ENCODE data around the gene NFU1. TPM values are rescaled to one million over a fixed set of nuclear protein-coding genes. Genes with fewer than 3 reads are reported as not detected.
A peak's percentile ranks its signal among the peaks of the same experiment; 100 is the strongest.

Gene NFU1
- total RNA-seq, 2 donors from 2014 or later, result 15.4 to 32.3 TPM

GRCh38 chr2:69387770-69388481 is 49.3 kb downstream of the NFU1 start:
- H3K4me3 Mint-ChIP-seq, result peak overlapping the region; percentile 87
- H3K27ac Mint-ChIP-seq, result peak overlapping the region; percentile 86
- H3K4me1 Mint-ChIP-seq, result peaks cover 8% of the 10 kb centered on the region
- H3K36me3 Mint-ChIP-seq (ENCODE audit: low read depth), result no peaks in the 10 kb centered on the region
- no peaks in the 10 kb centered on the region for H3K9me3 Mint-ChIP-seq
- no peaks in the 10 kb centered on the region for H3K27me3 Mint-ChIP-seq
- no peak for ATAC-seq (replicated peaks)

DNA sequence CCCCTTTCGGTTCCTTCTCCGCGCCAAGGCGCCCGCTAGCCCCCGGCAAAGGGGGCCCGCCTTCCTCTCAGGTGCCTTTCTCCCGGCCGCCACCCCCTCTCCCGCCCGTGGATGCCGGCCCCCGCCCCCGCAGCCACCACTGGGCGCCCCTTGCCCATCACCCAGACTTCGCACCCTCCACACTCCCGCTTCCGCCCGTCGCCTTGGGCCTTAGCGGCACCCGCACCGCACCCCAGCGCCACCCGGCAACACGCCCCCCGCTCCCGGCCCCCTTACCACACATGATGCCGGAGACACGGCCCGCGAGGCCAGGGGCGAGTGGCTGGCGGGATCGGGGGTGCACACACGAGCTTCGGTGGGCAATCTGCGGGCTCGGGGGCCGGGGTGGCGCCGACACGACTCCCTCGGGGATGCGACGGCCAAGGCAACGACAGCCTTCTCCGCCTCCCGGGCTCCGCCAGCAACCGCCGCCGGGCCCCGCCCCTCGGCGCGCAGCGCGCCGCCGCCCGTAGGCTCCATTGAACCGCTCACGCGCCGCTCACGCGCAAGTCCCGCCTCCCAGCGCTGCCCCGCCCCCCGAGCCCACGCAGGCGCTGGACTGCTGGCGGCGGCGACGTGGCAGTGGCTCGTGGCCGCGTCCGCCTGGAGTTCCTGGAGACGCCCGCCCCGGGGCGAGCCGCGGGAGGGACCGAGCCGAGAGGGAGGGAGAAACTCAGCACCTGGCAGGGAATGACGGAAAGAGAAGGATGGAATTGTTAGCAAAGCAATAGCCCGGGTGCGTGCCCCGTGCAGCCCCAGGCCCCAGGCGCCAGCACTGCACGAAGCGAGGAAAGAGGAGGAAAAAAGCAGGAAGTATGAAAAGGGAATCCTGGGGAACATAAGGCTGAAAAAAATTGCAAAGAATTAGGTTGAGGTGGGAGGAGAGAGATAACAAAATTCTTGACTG is 50.2 kb downstream of the NFU1 start, which contains the start of gene GFPT1:
Gene GFPT1 (minus strand): TSS at position 439 of the 946 bp plus-strand sequence. CDS start 156 bp downstream, at position 283.
- Mint-ChIP-seq H3K27me3 (no peaks in the 10 kb centered on the region), H3K9me3 (no peaks in the 10 kb centered on the region), H3K4me1 (peaks cover 15% of the 10 kb centered on the region), H3K4me3 (peak within 1 kb of the TSS; percentile 87), H3K27ac (peak within 1 kb of the TSS; percentile 86), H3K36me3 (ENCODE audit: low read depth) (peaks cover 6% of the 10 kb centered on the region)
- peak; percentile 97 for ATAC-seq (replicated peaks)

DNA sequence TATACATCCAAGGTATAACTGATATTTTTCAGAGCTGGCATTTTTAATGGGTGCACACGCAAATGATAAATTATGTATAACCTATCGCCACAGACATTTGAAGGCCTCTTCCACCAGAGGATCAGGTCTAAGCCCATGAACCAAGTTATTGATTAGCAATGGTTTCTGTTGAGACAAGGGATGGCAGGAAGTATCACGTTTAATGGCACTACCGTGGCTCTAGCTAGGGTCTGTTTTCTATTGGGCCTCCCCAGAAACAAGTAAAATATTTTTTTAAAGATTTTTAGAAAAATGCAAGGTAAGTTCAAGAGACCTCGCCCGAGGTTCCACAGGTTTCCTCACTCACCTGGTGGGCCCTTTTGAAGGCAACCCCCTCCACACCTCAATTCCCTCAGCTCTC is 50.9 kb downstream of the NFU1 start:
- Mint-ChIP-seq H3K27ac (peak overlapping the region; percentile 86), H3K27me3 (no peaks in the 10 kb centered on the region), H3K9me3 (no peaks in the 10 kb centered on the region), H3K36me3 (ENCODE audit: low read depth) (peaks cover 9% of the 10 kb centered on the region), H3K4me1 (peaks cover 18% of the 10 kb centered on the region), H3K4me3 (peak overlapping the region; percentile 87)
- no peak for ATAC-seq (replicated peaks)

- Mint-ChIP-seq H3K27me3 (no peaks in the 10 kb centered on the region), H3K4me1 (peaks cover 22% of the 10 kb centered on the region)
These were observed 51.6 kb downstream of the NFU1 start for GRCh38 chr2:69385443-69386151.

DNA sequence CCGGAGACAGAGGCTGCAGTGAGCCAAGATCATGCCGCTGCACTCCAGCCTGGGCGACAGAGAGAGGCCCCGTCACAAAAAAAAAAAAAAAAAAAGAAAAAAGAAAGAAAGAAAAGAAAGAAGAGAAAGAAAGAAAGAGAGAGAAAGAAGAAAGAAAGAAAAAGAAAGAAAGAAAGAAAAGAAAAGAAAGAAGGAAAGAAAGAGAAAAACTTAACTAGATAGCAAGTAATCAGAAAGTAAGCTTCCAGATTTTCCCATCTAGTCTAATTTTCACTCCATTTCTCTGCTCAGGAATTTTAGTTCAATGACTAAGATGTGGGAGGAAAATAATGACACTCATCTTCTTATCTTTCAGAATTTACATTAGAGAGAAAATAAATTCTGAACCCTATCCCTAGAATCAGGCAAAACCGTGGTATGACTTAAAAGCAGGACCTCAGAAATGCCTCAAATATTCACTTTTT is 52.6 kb downstream of the NFU1 start:
- no peak for ATAC-seq (replicated peaks)
- Mint-ChIP-seq H3K27ac (no peak overlapping the region), H3K4me1 (peaks cover 26% of the 10 kb centered on the region), H3K4me3 (no peak overlapping the region), H3K9me3 (no peaks in the 10 kb centered on the region), H3K36me3 (ENCODE audit: low read depth) (peaks cover 12% of the 10 kb centered on the region), H3K27me3 (no peaks in the 10 kb centered on the region)

More at GRCh38 chr2:69385443-69386151, 51.6 kb downstream of the NFU1 start:
- H3K27ac Mint-ChIP-seq, result peak overlapping the region; percentile 86
- peak overlapping the region; percentile 87 for H3K4me3 Mint-ChIP-seq
- peaks cover 12% of the 10 kb centered on the region for H3K36me3 Mint-ChIP-seq (ENCODE audit: low read depth)
- no peaks in the 10 kb centered on the region for H3K9me3 Mint-ChIP-seq
- ATAC-seq (replicated peaks), result no peak

DNA sequence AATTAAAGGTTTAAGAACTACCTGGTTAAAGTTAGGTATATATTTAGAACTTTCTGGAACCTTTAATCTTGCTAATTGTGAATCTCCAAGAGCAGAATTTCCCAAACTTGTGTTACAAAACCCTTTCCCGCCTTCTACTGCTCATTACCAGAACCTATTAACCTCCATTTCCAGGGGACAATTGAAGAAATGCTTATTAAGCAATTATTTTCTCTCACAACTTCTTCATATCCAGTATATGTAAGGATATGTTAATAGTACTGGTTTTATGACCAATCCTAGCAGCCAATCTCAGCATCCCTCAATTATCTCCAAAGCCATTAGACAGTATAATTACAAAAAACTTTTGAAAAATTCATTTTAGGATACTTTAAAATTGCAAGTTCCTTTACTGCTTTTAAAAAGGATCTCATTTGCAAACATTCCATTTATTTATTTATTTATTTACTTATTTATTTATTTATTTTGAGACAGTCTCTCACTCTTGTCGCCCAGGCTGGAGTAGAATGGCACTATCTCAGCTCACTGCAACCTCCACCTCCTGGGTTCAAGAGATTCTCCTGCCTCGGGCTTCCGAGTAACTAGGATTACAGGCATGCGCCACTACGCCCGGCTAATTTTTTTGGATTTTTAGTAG is 53.9 kb downstream of the NFU1 start:
- H3K27ac Mint-ChIP-seq, result no peak overlapping the region
- no peak for ATAC-seq (replicated peaks)
- H3K36me3 Mint-ChIP-seq (ENCODE audit: low read depth), result peaks cover 12% of the 10 kb centered on the region
- H3K4me1 Mint-ChIP-seq, result peaks cover 25% of the 10 kb centered on the region
- H3K9me3 Mint-ChIP-seq, result no peaks in the 10 kb centered on the region
- no peaks in the 10 kb centered on the region for H3K27me3 Mint-ChIP-seq
- no peak overlapping the region for H3K4me3 Mint-ChIP-seq

- Mint-ChIP-seq H3K36me3 (ENCODE audit: low read depth) (peaks cover 12% of the 10 kb centered on the region), H3K27me3 (no peaks in the 10 kb centered on the region), H3K4me3 (peak overlapping the region; percentile 1), H3K4me1 (peaks cover 18% of the 10 kb centered on the region), H3K27ac (peak overlapping the region; percentile 1), H3K9me3 (no peaks in the 10 kb centered on the region)
- no peak for ATAC-seq (replicated peaks)
These were observed 54.7 kb downstream of the NFU1 start for GRCh38 chr2:69382547-69382946.

DNA sequence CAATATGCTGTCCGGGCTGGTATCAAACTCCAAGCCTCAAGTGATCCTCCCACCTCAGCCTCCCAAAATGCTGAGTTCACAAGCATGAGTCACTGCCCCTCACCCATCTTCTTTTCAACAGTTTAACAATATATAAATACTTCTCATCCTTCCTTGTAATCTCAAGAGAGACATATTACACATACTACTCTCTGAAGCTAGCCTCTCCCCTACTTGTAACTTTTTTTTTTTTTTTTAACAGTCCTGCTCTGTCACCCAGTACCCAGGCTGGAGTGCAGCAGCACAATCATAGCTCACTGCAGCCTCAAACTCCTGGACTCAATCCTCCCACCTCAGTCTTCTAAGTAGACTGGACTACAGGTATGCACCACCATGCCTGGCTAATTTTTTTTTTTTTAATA is 55.9 kb downstream of the NFU1 start:
- H3K36me3 Mint-ChIP-seq (ENCODE audit: low read depth), result peaks cover 12% of the 10 kb centered on the region
- peak overlapping the region; percentile 54 for H3K27ac Mint-ChIP-seq
- no peaks in the 10 kb centered on the region for H3K9me3 Mint-ChIP-seq
- ATAC-seq (replicated peaks), result peak; percentile 85
- H3K27me3 Mint-ChIP-seq, result no peaks in the 10 kb centered on the region
- peak overlapping the region; percentile 2 for H3K4me3 Mint-ChIP-seq
- peaks cover 18% of the 10 kb centered on the region for H3K4me1 Mint-ChIP-seq

GRCh38 chr2:69380072-69380917 is 56.9 kb downstream of the NFU1 start:
- H3K27ac Mint-ChIP-seq, result no peak overlapping the region
- H3K9me3 Mint-ChIP-seq, result no peaks in the 10 kb centered on the region

DNA sequence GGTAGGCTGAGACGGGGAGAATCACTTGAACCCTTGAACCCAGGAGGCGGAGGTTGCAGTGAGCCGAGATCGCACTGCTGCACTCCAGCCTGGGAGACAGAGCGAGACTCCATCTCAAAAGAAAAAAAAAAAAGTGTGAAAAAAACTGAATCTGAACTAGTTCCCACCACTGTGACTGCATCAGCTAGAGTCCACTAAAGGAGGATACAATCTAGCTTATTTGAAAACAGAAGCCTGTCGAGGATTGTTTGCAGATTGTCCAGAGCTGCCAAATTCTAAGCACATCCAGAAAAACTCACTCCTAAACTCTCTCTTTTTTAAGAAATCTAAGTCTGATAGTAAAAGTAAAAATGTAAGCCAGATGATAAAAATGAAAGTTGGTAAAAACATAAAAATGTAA is 60.8 kb downstream of the NFU1 start:
- ATAC-seq (replicated peaks), result no peak
- H3K4me3 Mint-ChIP-seq, result no peak overlapping the region
- no peak overlapping the region for H3K27ac Mint-ChIP-seq
- H3K36me3 Mint-ChIP-seq (ENCODE audit: low read depth), result peaks cover 33% of the 10 kb centered on the region
- H3K9me3 Mint-ChIP-seq, result no peaks in the 10 kb centered on the region
- no peaks in the 10 kb centered on the region for H3K27me3 Mint-ChIP-seq
- H3K4me1 Mint-ChIP-seq, result peaks cover 16% of the 10 kb centered on the region

More at GRCh38 chr2:69380072-69380917, 56.9 kb downstream of the NFU1 start:
- H3K36me3 Mint-ChIP-seq (ENCODE audit: low read depth), result peaks cover 19% of the 10 kb centered on the region
- H3K27me3 Mint-ChIP-seq, result no peaks in the 10 kb centered on the region
- peak; percentile 20 for ATAC-seq (replicated peaks)
- H3K4me3 Mint-ChIP-seq, result no peak overlapping the region
- H3K4me1 Mint-ChIP-seq, result peaks cover 26% of the 10 kb centered on the region

GRCh38 chr2:69375494-69376353 is 61.5 kb downstream of the NFU1 start:
- no peak overlapping the region for H3K27ac Mint-ChIP-seq
- no peaks in the 10 kb centered on the region for H3K27me3 Mint-ChIP-seq
- peaks cover 32% of the 10 kb centered on the region for H3K36me3 Mint-ChIP-seq (ENCODE audit: low read depth)
- H3K9me3 Mint-ChIP-seq, result no peaks in the 10 kb centered on the region
- H3K4me1 Mint-ChIP-seq, result peaks cover 13% of the 10 kb centered on the region
- H3K4me3 Mint-ChIP-seq, result no peak overlapping the region
- ATAC-seq (replicated peaks), result peak; percentile 83

- Mint-ChIP-seq H3K4me3 (no peak overlapping the region), H3K9me3 (no peaks in the 10 kb centered on the region), H3K4me1 (peaks cover 13% of the 10 kb centered on the region), H3K27ac (no peak overlapping the region), H3K27me3 (no peaks in the 10 kb centered on the region), H3K36me3 (ENCODE audit: low read depth) (peaks cover 62% of the 10 kb centered on the region)
- ATAC-seq (replicated peaks), result no peak
These were observed 64.5 kb downstream of the NFU1 start for GRCh38 chr2:69372767-69373166.
